Transverse colon (tissue), 4 donors: Measurements from ENCODE around the gene GTPBP3.

Experiments used
- EP300 ChIP-seq: sonication (generic); formaldehyde crosslinking; IDR thresholded peaks from one replicate; pipeline ENCODE4 v1.6.1; 2017; ENCODE audit warnings: antibody characterized with exemption, low read depth
- POLR2A ChIP-seq: fragments of 450-650 bp; IDR thresholded peaks from one replicate; pipeline ENCODE4 v1.6.1; 2016; ENCODE audit warnings: antibody characterized with exemption, mild to moderate bottlenecking, moderate library complexity
- POLR2AphosphoS5 ChIP-seq, 3 donors: sonication (generic); formaldehyde crosslinking; IDR thresholded peaks; one replicate each; pipeline ENCODE4 v1.6.1; 2016; ENCODE audit warnings: antibody characterized with exemption in 3 of 3
- TF ChIP-seq, protein P1 (sequence below), 5 experiments: fragments of 200-600 bp in 3 of 5; fragments of 450-650 bp in 2 of 5; sonication (generic) in 3 of 5; IDR thresholded peaks; 1 replicate in 2 of 5; 2 replicates in 3 of 5; pipeline ENCODE4 v1.5.1; 2016 to 2017; ENCODE audit warnings: antibody characterized with exemption in 5 of 5, inconsistent platforms in 3 of 5, mild to moderate bottlenecking in 2 of 5, moderate library complexity in 1 of 5

GRCh38 chr19:17389288-17389687 is 51.9 kb downstream of the GTPBP3 start:
- TF ChIP-seq, protein P1, sequence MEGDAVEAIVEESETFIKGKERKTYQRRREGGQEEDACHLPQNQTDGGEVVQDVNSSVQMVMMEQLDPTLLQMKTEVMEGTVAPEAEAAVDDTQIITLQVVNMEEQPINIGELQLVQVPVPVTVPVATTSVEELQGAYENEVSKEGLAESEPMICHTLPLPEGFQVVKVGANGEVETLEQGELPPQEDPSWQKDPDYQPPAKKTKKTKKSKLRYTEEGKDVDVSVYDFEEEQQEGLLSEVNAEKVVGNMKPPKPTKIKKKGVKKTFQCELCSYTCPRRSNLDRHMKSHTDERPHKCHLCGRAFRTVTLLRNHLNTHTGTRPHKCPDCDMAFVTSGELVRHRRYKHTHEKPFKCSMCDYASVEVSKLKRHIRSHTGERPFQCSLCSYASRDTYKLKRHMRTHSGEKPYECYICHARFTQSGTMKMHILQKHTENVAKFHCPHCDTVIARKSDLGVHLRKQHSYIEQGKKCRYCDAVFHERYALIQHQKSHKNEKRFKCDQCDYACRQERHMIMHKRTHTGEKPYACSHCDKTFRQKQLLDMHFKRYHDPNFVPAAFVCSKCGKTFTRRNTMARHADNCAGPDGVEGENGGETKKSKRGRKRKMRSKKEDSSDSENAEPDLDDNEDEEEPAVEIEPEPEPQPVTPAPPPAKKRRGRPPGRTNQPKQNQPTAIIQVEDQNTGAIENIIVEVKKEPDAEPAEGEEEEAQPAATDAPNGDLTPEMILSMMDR (IDR thresholded peaks at IDR 0.05) = no peak
- TF ChIP-seq POLR2A (no peak), POLR2AphosphoS5 (IDR thresholded peaks at IDR 0.05) (no peak), EP300 (no peak)
